HTERT RPE-1 (cell line): ENCODE data around the gene LGALS9C.
"Not testable (repeated sequence)": the region's sequence is repeated elsewhere in the genome, so short reads cannot be mapped to it uniquely, and the experiment has no call there.

Experiments
- in situ Hi-C: fragments of 300-500 bp; cut with MboI; formaldehyde crosslinking; loops from 4 replicates; pipeline ENCODE4 v1.14.3; 2020; ENCODE audit warnings: low sequenced_read_pairs

Gene LGALS9C

GRCh38 chr17:18476508-18477308, at the start of gene LGALS9C:
Gene LGALS9C (plus strand): TSS chr17:18476789. CDS start chr17:18476855, 66 bp downstream.
- in situ Hi-C loops, result not testable (repeated sequence)

DNA sequence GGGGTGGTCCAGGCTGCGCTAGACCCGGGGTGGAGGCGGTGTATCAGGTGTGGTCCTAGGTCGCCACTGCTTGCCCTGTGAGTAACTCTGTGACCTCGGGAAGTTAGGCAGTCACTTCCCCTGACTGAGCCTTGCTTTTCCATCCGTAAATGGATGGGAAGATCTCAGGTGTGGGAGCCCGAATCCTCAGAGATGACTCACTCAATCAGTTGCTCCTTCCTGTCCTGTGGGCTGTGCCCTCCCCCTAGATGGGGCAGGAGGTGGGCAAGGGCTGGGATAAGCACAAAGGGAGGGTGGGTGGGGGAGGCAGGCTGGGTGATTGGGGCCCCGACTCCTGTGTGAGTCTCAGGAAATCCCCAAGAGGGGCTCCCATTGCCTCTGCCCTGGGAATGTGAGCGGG, 44.4 kb upstream of the LGALS9C start:
- in situ Hi-C loops, result not testable (repeated sequence)

GRCh38 chr17:18439465-18439870, 37.1 kb upstream of the LGALS9C start:
- in situ Hi-C loops, result not testable (repeated sequence)

DNA sequence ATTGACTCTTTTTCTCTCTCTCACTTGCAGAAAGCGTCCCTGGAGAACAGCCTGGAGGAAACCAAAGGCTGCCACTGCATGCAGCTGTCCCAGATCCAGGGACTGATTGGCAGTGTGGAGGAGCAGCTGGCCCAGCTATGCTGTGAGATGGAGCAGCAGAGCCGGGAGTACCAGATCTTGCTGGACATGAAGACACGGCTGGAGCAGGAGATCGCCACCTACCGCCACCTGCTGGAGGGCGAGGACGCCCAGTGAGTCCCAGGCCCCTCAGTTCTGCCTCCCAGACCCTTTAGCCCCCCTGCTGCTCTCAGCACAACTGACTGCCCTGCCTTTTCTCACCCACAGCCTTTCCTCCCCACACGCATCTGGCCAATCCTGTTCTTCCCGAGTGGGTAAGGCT, 34.5 kb upstream of the LGALS9C start:
- in situ Hi-C loops, result not testable (repeated sequence)

DNA sequence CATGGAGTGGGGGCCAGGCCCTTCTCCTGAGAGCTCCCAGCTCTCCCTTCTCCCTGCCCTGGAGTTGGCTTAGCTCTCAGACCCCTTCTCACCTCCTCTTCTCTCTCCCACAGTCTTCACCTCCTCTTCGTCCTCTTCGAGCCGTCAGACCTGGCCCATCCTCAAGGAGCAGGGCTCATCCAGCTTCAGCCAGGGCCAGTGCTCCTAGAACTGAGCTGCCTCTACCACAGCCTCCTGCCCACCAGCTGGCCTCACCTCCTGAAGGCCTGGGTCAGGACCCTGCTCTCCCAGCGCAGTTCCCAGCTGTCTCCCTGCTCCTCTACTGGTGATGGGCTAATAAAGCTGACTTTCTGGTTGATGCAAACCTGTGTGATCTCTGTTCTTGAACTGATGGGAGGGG, 34.1 kb upstream of the LGALS9C start:
- in situ Hi-C loops, result not testable (repeated sequence)

DNA sequence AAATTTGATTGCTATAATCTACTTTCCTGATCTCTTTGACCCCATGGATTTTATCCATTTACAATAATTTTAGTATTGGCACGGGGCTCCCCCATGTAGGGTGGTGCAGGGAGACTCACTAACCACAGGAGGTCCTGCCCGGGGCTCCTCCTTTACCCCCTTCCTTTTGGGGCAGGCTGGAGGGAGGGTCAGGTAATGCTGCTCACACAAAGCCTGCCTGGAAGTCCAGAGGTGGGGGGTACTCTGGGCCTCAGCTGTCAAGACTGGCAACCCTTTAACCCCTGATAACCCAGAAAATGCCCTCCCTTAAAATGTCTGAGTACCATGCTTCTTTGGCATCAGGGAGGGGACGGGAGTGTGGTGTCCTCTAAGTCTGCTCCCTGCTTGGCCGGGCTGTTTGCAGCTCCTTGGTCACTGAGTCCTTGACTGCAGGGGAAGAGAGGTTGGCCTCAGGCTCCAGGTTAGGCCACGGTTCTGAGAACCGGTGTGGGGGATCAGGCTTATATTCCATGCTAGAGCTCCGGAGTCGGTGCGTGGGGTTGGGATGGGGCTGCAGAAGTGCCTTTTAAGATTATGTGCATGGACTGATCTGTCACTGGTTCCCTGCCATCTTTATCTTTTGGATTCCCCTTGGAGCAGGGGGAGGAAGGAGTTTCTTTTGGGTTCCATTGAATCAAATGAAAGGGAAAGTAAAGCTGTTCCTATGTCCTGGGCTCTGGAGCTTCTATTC, 28.9 kb upstream of the LGALS9C start:
- in situ Hi-C loops, result not testable (repeated sequence)

DNA sequence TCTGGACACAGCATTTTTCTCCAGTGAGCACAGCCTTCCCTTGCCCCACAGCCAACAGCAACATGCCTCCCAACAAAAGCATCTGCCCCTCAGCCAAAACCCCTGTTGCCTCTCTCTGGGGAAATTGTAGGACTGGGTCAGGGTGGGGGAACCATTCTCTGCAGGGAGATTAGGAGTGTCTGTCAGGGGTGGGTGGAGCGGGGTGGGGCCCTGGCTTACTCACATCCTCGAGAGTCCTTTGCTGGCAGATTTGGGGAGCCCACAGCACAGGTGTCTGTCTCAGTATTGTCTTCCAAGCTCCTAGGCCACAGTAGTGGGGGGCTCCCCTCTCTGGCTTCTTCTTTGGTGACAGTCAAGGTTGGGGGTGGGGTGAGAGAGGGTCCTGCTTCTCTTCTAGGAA, 28.3 kb upstream of the LGALS9C start:
- in situ Hi-C loops, result not testable (repeated sequence)

DNA sequence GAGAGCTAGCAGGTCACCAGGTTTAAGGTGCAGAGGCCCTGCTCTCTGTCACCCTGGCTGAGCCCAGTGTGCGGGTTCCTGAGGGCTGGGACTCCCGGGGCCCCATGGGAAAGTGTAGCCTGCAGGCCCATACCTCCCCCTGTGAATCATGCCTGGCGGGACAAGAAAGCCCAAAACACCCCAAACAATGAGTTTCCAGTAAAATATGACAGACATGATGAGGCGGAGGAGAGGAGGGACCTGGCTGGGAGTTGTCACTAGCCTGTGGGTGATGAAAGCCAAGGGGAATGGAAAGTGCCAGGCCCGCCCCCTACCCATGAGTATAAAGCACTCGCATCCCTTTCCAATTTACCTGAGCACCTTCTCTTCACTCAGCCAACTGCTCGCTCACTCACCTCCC, 26.8 kb upstream of the LGALS9C start:
- in situ Hi-C loops, result not testable (repeated sequence)

- in situ Hi-C loops, result not testable (repeated sequence)
These were observed 25.6 kb upstream of the LGALS9C start for GRCh38 chr17:18450998-18451397.

DNA sequence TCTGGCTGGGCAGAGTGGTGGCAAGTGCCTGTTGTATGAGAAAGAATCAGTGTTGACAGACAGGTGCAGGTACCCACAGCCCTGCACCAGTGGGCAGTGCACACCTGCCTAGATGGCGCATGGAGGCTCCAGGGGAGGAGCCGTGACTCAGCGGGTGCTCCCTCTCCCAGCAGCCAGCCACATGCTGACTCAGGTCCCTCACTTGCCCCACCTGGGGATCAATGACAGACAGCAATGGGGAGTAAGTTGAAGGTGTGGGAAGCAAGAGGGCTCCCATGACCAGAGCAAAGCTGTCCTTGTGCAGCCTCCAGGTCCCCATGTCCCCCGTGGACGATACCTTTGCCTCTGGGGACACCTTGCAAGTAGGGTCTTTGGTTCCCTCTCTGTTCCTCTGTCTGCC, 24.6 kb upstream of the LGALS9C start:
- in situ Hi-C loops, result not testable (repeated sequence)

GRCh38 chr17:18459035-18459434, 17.6 kb upstream of the LGALS9C start:
- in situ Hi-C loops, result not testable (repeated sequence)

- in situ Hi-C loops, result not testable (repeated sequence)
These were observed 12.6 kb upstream of the LGALS9C start for GRCh38 chr17:18463831-18464502.

DNA sequence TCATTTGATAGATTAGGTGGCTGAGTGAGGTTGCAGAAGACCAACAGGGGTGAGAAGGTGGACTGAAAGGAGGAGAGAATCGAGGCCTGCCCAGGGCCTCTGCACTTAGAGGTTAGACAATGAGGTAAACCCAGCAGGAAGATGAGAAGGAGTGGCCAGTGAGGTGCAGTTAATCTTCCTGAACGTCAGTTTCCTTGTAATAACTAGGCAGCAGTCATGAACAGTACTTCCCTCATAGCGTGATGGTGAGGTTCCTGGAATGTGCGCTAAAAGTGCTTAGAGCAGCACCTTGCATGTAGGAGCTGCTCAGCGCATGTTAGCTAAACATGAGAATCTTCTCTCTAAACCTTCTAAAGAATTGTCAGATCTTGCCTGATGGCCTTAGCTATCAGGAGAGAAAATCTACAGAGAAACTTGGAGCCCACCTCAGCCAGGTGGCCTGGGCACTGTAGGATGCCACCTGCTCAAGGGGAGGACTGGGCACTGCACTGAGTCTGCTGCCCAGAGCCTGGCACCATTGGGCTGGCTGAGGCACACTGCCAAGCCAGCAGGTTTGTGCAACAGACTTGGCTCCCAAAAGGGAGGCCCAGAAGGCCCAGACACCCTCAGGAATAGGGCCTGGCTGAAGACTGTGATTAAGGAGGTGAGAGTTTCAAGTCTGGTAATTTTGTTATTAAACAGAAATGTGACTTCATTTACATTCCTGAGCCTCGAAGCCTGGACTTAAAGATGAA, 10.2 kb upstream of the LGALS9C start:
- in situ Hi-C loops, result not testable (repeated sequence)

DNA sequence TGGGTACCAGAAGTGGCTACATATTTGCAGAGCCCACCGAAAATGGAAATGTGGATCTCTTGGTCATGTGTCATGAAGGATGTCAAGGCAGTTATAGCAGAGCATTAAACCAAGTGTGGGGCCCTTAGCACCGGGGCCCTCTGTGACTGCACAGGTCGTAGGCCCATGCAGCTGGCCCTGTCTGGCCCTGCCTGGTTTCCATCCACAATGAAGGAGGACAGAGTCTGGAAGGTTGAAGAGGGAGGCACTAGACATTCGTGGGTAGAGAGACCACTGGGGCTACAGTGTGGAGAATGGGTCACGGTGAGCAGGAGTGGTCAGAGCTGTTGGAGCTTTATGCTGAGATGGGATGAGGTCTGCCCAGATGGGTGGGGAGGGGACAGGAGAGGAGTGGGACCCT, 9.6 kb upstream of the LGALS9C start:
- in situ Hi-C loops, result not testable (repeated sequence)

- in situ Hi-C loops, result not testable (repeated sequence)
These were observed 8.0 kb upstream of the LGALS9C start for GRCh38 chr17:18468472-18469171.

DNA sequence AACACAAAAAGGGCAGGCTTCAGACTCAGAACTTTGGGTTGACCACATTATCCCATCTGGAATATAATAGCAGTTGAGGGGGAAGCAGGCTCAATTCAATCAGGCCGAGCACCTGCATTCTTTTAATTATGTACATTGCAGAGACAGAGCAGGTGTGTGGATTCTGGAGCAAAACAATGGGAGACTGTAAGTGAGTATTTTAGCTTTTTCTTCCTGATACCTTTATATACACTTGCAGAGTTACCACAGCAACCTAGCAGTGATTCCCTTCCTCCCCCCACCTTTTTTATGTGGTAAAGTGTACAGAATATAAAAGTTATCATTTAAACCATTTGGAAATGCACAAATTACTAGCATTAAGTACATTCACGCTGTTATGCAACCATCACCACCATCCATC, 6.8 kb upstream of the LGALS9C start:
- in situ Hi-C loops, result not testable (repeated sequence)

DNA sequence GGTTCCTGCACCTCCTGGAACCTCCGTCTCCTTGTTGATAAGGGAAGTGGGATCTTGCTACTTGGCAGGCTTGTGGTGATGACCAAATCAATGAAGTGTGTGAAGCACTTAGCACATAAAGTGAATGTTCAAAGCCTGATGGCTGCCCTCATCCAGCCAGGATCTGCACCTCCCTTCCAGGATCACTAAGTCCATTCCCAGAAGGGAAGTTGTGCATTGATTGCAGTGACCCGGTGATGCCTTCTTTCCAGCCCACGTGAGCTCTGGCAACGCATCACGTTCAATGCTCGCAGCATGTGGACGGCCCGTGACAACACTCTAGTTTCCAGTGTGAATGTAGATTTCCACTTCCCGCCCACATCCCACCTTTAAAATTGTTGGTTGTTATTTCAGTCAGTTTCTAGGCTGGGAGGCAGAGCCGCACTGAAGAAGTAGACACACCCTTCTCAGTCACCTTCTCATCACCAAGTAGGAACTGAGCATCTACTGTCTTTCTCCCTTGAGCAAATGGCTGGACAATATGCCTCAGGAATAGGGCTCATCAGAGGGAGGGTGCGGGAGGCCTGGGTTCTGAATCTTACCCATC, 6.2 kb upstream of the LGALS9C start:
- in situ Hi-C loops, result not testable (repeated sequence)

DNA sequence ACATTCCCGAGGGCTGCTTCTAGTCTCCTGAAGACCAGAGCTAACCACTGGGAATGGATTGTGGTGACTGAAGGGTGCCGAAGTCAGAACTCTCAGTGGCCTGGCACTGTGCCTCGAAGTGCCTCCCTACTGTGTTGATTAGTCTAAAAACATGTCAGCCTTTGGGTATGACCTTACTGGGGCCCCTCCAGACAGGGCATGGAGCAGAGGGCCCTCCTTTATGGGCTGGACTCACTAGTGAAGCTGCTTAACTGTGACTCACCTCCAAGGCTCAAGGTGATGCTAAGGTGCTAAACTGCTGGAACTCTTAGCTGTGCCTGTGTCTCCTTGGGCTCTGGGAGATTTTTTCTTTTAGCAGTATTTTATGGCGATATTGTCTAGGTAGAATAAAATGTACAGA, 2.6 kb upstream of the LGALS9C start:
- in situ Hi-C loops, result not testable (repeated sequence)

- in situ Hi-C loops, result not testable (repeated sequence)
These were observed 1.8 kb upstream of the LGALS9C start for GRCh38 chr17:18474754-18475153.

DNA sequence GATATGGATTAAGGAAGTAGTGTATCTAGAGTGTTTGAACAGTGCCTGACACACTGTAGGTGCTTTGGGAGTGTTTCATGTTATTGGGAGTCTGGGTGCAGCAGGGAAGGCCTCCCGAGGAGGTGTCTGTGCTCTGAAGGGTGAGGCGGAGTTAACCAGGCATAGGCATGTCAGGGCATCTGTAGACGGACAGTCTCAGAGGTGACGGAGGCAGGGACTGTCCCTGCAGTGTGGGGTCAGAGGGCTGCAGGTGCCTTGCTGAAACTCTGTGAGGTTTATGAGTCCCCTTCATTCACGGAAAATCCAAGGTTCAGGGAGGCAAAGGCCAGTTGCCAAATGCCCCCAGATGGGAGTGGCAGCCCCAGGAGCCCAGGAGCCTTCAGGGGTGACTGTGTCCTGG, 778 bp downstream of the LGALS9C start:
- in situ Hi-C loops, result not testable (repeated sequence)
